ENCODE data around the gene DCX. TPM values are rescaled to one million over a fixed set of nuclear protein-coding genes. Genes with fewer than 3 reads are reported as not detected.

The DCX gene
- total and polyA plus RNA-seq, 2 experiments from 2014 or later: 0.66 to 3.0 TPM

DNA sequence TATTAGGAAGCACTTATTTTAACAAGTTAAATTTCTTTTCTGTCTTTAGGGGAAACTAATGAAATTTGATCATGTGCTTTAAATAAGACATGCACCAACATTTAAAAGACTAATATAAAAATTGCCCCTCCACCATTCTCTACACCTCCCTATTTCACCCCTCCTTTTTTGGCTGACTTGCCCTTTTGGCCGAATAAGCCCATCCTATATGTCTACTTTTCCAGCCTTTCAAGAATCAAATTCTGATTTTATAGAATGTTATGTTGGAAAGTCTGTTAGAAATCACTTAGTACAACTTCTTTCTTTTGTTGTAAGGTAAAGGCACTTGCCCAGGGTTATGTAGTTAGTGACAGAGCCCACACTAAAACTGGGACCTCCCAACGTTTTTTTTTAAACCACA lies 143.5 kb downstream of the DCX start (continued):
- no peak for TF ChIP-seq NANOG (IDR thresholded peaks at IDR 0.05; ENCODE audit: borderline replicate concordance)

GRCh38 chrX:111265486-111265885 lies 146.5 kb downstream of the DCX start:
- ATAC-seq (no peak), DNase-seq (ENCODE audit: low spot score) (no peak)
- Histone ChIP-seq H3K36me3 (ENCODE audit: insufficient read depth) (no peaks in the 10 kb centered on the region), H3K4me1 (ENCODE audit: insufficient read depth) (peaks cover 7% of the 10 kb centered on the region; the same call in 1 of the 2 replicates), H3K9me2 (ENCODE audit: insufficient read depth) (no peaks in the 10 kb centered on the region), H4K20me1 (replicated peaks; ENCODE audit: insufficient read depth) (no peaks in the 10 kb centered on the region), H3K27me3 (ENCODE audit: insufficient read depth) (no peaks in the 10 kb centered on the region), H3K27ac (ENCODE audit: low read depth) (no peak overlapping the region), H3K4me3 (no peak overlapping the region), H2AFZ (no peak overlapping the region), H3F3A (replicated peaks; ENCODE audit: low read depth) (no peaks in the 10 kb centered on the region), H3K4me2 (no peak overlapping the region), H3K79me2 (replicated peaks; ENCODE audit: insufficient read depth) (no peaks in the 10 kb centered on the region)
- TF ChIP-seq POLR2AphosphoS5 (IDR thresholded peaks at IDR 0.05; ENCODE audit: low read depth) (no peak), ZNF331 (CRISPR knock-in tag; IDR thresholded peaks at IDR 0.05; ENCODE audit: low read depth) (no peak), NANOG (IDR thresholded peaks at IDR 0.05; ENCODE audit: borderline replicate concordance) (no peak), ZNF114 (CRISPR knock-in tag; IDR thresholded peaks at IDR 0.05) (no peak), ZNF462 (CRISPR knock-in tag; IDR thresholded peaks at IDR 0.05) (no peak), EZH2phosphoT487 (IDR thresholded peaks at IDR 0.05; ENCODE audit: unreplicated experiment) (no peak), EZH2 (IDR thresholded peaks at IDR 0.05; ENCODE audit: low read depth, unreplicated experiment) (no peak)
- TF ChIP-seq, protein P1, sequence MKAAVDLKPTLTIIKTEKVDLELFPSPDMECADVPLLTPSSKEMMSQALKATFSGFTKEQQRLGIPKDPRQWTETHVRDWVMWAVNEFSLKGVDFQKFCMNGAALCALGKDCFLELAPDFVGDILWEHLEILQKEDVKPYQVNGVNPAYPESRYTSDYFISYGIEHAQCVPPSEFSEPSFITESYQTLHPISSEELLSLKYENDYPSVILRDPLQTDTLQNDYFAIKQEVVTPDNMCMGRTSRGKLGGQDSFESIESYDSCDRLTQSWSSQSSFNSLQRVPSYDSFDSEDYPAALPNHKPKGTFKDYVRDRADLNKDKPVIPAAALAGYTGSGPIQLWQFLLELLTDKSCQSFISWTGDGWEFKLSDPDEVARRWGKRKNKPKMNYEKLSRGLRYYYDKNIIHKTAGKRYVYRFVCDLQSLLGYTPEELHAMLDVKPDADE (IDR thresholded peaks at IDR 0.05): no peak
- H3K27me3 Mint-ChIP-seq (ENCODE audit: insufficient read depth, low read depth, poor library complexity): peaks cover 2% of the 10 kb centered on the region
- H3K9me3 Mint-ChIP-seq: no peaks in the 10 kb centered on the region
- H3K27ac Mint-ChIP-seq: no peak overlapping the region
- peaks cover 12% of the 10 kb centered on the region for H3K4me1 Mint-ChIP-seq
- no peak overlapping the region for H3K4me3 Mint-ChIP-seq
- no peaks in the 10 kb centered on the region for H3K36me3 Mint-ChIP-seq (ENCODE audit: low read depth)

All from GM23338 (cell line).